Neural crest cell (in vitro differentiated cells): ENCODE measurements around the gene P3R3URF. TPM values are rescaled to one million over a fixed set of nuclear protein-coding genes. Genes with fewer than 3 reads are reported as not detected.

Experiments
- DNase-seq: peaks from one replicate; pipeline ENCODE4 v3.0.0; 2021; ENCODE audit warnings: low read depth, mixed read lengths, low spot score
- H3K27ac Mint-ChIP-seq: one replicate; pipeline ENCODE4 v1.8.0; 2021; ENCODE audit warnings: mild to moderate bottlenecking, mixed read lengths; ENCODE audit not compliant: unreplicated experiment
- H3K27me3 Mint-ChIP-seq: 2 replicates; pipeline ENCODE4 v1.8.0; 2021; ENCODE audit warnings: low read depth, mild to moderate bottlenecking, mixed read lengths
- H3K36me3 Mint-ChIP-seq: 2 replicates; pipeline ENCODE4 v1.8.0; 2021; ENCODE audit warnings: low read depth, mild to moderate bottlenecking, mixed read lengths
- H3K4me1 Mint-ChIP-seq: 2 replicates; pipeline ENCODE4 v1.8.0; 2021; ENCODE audit warnings: mixed read lengths
- H3K4me3 Mint-ChIP-seq: one replicate; pipeline ENCODE4 v1.8.0; 2021; ENCODE audit warnings: mild to moderate bottlenecking, mixed read lengths
- H3K9me3 Mint-ChIP-seq: 2 replicates; pipeline ENCODE4 v1.8.0; 2021; ENCODE audit warnings: mixed read lengths
- total RNA-seq: library from RNA; stranded (reverse); gene quantifications from 2 replicates; pipeline ENCODE4 v1.2.1, GENCODE V29; 2021
- TF ChIP-seq, protein P1 (sequence below): fragments of 200-600 bp; sonication (generic); conservative IDR thresholded peaks from 2 replicates; pipeline ENCODE4 v1.5.0; 2021; ENCODE audit warnings: antibody characterized with exemption, mild to moderate bottlenecking

The P3R3URF gene
- total RNA-seq, 1 donor from 2014 or later: not detected

DNA sequence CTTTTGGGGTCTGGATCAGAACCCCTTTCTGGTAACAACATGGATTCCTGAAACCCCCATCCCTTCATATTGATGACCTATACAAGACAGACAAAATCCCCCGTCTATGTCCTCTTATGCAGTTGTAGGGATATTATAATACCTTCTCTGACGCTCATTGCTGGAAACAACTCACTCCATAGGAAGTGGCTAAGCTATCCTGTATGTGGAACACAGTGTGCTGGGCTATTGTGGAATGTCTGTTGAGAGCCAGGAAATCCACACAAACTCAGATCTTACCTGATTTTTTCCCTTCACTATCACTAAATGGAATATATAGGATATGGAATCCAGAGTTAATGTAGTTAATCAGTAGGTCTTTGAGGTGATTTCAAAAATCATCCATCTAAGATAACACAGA, 26.2 kb downstream of the P3R3URF start:
- Mint-ChIP-seq H3K9me3 (no peaks in the 10 kb centered on the region), H3K27me3 (no peaks in the 10 kb centered on the region), H3K36me3 (no peaks in the 10 kb centered on the region), H3K4me1 (no peaks in the 10 kb centered on the region), H3K4me3 (no peak overlapping the region), H3K27ac (no peak overlapping the region)
- TF ChIP-seq, protein P1, sequence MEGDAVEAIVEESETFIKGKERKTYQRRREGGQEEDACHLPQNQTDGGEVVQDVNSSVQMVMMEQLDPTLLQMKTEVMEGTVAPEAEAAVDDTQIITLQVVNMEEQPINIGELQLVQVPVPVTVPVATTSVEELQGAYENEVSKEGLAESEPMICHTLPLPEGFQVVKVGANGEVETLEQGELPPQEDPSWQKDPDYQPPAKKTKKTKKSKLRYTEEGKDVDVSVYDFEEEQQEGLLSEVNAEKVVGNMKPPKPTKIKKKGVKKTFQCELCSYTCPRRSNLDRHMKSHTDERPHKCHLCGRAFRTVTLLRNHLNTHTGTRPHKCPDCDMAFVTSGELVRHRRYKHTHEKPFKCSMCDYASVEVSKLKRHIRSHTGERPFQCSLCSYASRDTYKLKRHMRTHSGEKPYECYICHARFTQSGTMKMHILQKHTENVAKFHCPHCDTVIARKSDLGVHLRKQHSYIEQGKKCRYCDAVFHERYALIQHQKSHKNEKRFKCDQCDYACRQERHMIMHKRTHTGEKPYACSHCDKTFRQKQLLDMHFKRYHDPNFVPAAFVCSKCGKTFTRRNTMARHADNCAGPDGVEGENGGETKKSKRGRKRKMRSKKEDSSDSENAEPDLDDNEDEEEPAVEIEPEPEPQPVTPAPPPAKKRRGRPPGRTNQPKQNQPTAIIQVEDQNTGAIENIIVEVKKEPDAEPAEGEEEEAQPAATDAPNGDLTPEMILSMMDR: no peak
- no peak for DNase-seq

DNA sequence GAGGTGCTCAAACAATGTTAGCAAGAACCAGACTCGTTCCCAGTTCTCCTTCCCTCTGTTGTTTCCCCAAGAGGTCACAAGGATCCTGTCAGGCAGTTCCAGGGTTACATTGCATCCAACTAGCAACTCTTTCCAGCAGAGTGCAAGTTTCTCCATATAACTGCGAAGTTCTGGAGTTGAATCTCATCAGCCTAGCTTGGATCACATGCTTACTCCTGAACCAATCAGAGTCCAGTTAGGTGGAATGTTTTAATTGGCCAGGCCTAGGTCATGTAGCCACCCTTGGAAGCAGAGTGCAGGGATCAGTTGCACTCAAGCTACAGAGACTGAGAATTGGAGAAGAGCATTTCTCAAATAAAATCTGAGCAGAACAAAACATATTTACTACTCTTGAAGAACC, 28.0 kb downstream of the P3R3URF start:
- Mint-ChIP-seq H3K27me3 (no peaks in the 10 kb centered on the region), H3K9me3 (no peaks in the 10 kb centered on the region), H3K36me3 (no peaks in the 10 kb centered on the region), H3K4me1 (no peaks in the 10 kb centered on the region), H3K4me3 (no peak overlapping the region), H3K27ac (no peak overlapping the region)
- TF ChIP-seq, protein P1: no peak
- DNase-seq: no peak

GRCh38 chr1:46137916-46138315, 38.4 kb downstream of the P3R3URF start:
- TF ChIP-seq, protein P1: no peak
- Mint-ChIP-seq H3K4me3 (peak overlapping the region; percentile 65), H3K9me3 (no peaks in the 10 kb centered on the region), H3K36me3 (no peaks in the 10 kb centered on the region), H3K27ac (no peak overlapping the region), H3K27me3 (no peaks in the 10 kb centered on the region), H3K4me1 (peaks cover 39% of the 10 kb centered on the region)
- no peak for DNase-seq

- H3K27ac Mint-ChIP-seq: no peak overlapping the region
- peaks cover 40% of the 10 kb centered on the region for H3K4me1 Mint-ChIP-seq
- no peaks in the 10 kb centered on the region for H3K9me3 Mint-ChIP-seq
- TF ChIP-seq, protein P1: no peak
- no peak overlapping the region for H3K4me3 Mint-ChIP-seq
- H3K36me3 Mint-ChIP-seq: no peaks in the 10 kb centered on the region
- no peaks in the 10 kb centered on the region for H3K27me3 Mint-ChIP-seq
- DNase-seq: no peak
Observed at GRCh38 chr1:46136711-46137110, 39.6 kb downstream of the P3R3URF start.

DNA sequence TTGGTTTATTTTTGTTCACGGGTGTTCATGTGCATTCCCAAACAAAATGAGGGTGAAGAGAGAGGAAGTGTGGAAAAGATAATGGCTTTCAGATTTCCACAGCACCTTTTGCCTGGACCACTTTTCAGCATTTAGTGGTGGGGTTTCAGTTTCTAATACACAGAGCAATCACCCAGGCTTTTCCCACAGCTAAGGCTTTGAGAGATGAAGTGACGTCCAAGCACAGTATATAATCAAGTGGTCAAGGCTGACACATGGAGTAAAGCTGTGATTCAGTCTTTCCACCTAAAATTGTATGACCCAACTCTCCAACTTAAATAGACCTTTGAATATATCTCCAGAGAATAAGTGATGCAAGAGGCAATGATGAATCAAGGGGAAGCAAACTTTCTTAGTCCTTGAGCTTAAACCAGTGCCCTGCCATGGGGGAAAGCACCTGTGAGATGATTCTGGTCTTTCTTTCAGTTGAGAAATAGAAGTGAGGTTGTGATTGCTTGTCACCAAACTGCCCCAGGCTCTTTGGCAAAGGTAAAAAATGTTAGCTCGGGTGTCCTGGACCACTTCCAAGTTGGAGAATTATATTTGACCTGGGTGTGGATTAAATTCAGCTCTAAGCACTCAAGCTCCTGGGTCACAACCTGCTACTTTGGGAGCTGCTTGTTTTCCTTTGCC, 41.5 kb downstream of the P3R3URF start:
- Mint-ChIP-seq H3K4me1 (peaks cover 49% of the 10 kb centered on the region), H3K36me3 (no peaks in the 10 kb centered on the region), H3K27me3 (no peaks in the 10 kb centered on the region), H3K27ac (no peak overlapping the region), H3K4me3 (no peak overlapping the region), H3K9me3 (no peaks in the 10 kb centered on the region)
- no peak for DNase-seq
- TF ChIP-seq, protein P1: no peak
